ENCODE data around the gene WNT3A. TPM values are rescaled to one million over a fixed set of nuclear protein-coding genes. Genes with fewer than 3 reads are reported as not detected.
A peak's percentile ranks its signal among the peaks of the same experiment; 100 is the strongest.

Gene WNT3A
- total RNA-seq, 1 donor from 2014 or later = 6.0 TPM

DNA sequence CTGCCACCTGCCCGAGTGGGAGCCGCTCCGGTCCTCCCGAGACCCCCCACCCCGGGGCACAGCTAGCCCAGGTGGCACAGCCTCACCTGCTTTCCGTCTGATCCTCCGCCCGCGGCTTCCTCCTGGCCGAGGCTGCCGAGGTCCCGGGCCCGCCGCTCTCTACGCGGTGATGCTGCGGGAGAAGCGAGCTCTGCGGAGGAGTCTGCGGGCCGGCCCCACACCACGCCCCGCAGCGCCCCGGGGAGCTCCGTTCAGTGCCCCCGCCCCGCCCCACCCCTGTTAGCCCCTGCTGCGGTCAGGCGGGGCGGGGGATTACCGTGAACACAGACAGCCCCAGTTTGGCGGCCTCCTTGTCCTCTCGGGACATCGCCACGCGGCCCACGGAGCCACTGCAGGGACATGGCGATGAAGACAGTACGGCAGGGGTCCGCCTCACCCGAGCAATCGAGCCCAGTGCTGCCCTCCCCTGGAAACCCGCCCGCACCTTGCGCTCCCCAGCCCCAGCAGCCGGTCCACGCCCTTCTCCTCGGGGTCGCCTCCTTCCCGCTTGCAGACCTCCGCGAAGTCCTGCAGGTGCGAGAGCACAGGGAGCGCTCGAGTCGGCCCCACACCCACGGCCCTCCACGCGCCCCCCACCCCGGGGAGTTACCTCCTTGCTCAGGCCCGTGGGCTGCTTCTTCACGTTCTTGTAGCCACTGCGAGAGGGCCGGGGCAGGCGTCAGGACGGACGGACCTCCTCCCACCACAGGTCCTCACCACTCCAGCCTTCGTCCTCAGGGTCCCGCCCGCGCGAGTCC, 95.4 kb downstream of the WNT3A start:
- DNase-seq (no peak), ATAC-seq (peak; percentile 43 to 46)
- Histone ChIP-seq H3K4me1 (peaks cover 22% of the 10 kb centered on the region), H3K36me3 (peaks cover 53% of the 10 kb centered on the region), H3K27ac (peak overlapping the region; percentile 88), H3K4me3 (peak overlapping the region; percentile 90), H3K9me3 (no peaks in the 10 kb centered on the region), H3K27me3 (ENCODE audit: low read depth) (no peaks in the 10 kb centered on the region)
- TF ChIP-seq, protein P1, sequence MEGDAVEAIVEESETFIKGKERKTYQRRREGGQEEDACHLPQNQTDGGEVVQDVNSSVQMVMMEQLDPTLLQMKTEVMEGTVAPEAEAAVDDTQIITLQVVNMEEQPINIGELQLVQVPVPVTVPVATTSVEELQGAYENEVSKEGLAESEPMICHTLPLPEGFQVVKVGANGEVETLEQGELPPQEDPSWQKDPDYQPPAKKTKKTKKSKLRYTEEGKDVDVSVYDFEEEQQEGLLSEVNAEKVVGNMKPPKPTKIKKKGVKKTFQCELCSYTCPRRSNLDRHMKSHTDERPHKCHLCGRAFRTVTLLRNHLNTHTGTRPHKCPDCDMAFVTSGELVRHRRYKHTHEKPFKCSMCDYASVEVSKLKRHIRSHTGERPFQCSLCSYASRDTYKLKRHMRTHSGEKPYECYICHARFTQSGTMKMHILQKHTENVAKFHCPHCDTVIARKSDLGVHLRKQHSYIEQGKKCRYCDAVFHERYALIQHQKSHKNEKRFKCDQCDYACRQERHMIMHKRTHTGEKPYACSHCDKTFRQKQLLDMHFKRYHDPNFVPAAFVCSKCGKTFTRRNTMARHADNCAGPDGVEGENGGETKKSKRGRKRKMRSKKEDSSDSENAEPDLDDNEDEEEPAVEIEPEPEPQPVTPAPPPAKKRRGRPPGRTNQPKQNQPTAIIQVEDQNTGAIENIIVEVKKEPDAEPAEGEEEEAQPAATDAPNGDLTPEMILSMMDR (IDR thresholded peaks at IDR 0.05) = peak; percentile 30
- intact Hi-C loops (cut with DNase I) = no loop called here

DNA sequence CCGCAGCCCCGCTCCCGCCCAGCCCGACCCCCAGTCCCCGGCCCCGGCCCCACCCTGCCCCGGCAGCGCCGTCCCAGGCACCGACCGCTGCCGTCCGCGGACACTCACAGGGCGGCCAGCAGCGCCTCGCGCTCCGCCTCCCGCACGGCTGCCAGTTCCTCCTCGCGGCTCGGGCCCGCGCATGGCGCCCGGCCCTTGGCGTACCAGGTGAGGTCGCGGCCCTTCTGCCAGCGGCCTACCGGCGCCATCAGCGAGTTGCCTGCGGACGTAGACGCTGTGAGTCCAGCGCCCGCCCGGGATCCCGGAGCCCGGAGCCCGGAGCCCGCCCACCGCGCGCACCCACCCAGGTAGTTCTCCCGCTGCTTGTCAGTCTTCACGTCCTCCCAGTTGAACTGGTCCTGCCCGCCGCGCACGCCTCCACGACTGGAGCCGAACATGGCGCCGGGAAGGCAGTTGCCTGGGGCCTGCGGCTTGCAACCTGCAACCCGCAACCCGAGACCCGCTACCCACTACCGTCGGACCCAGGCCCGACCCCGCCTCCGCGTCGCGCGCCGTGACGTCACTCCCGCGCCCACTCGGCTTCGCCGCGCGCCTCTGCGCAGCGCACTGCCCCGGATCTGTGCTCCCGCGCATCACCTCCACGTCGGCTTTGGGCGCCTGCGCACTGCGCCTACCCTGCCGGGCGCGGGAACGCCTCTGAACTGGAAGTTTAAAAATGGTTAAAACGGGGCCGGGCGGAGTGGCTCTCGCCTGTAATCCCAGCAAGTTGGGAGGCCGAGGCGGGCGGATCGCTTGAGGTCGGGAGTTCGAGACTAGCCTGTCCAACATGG, 96.2 kb downstream of the WNT3A start, which contains the start of gene C1orf35:
TSS of gene C1orf35 (minus strand) at position 535 of the 830 bp plus-strand sequence. CDS start at position 437, 98 bp downstream.
- H3K4me1 ChIP-seq = peaks cover 27% of the 10 kb centered on the region
- TF ChIP-seq, protein P1 (IDR thresholded peaks at IDR 0.05) = no peak
- DNase-seq (peak; percentile 96), ATAC-seq (peak; percentile 94)
- H3K4me3 ChIP-seq = peak within 1 kb of the TSS; percentile 90
- peak within 1 kb of the TSS; percentile 88 for H3K27ac ChIP-seq
- H3K27me3 ChIP-seq (ENCODE audit: low read depth) = no peaks in the 10 kb centered on the region
- H3K36me3 ChIP-seq = peaks cover 51% of the 10 kb centered on the region
- intact Hi-C loops (cut with DNase I) = no loop called here
- H3K9me3 ChIP-seq = no peaks in the 10 kb centered on the region

DNA sequence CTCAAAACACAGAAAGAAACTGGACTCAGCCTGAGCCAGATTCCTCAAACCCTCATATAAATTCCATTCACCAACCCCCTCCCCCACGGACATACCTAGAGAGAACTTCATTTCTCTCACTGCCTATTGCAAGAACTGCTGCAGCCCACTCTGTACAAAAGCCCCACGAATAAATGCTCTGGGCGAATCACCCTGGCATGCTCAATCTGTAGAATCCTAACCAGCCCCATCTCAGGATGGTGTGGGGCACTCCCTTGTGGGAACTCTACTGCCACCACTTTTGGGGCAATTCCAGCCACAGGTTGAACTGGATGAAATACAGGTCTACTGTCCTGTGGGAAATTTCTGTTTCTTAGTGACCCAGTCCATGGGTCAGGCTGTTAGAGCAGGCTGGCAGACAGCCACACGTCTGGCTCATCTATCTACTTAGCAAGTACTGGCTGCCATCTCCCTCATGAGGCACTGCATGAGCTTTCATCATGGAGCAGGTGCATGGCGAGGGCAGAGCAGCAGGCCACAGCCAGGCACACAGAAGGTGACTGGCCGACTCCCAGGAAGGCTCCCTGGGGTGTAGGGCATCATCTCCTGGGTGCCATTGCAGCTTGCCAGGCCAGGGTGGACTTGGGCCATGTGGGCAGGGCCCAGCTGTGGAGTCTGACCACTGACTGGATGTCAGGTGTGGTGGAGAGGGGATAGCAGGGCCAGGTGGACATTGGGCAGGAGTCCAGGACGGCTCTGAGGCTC, 97.9 kb downstream of the WNT3A start:
- intact Hi-C loops (cut with DNase I) = no loop called here
- Histone ChIP-seq H3K4me3 (no peak overlapping the region), H3K27me3 (ENCODE audit: low read depth) (no peaks in the 10 kb centered on the region), H3K4me1 (peaks cover 35% of the 10 kb centered on the region), H3K36me3 (peaks cover 34% of the 10 kb centered on the region), H3K9me3 (no peaks in the 10 kb centered on the region), H3K27ac (no peak overlapping the region)
- TF ChIP-seq, protein P1 (IDR thresholded peaks at IDR 0.05) = no peak
- no peak for ATAC-seq
- DNase-seq = no peak

DNA sequence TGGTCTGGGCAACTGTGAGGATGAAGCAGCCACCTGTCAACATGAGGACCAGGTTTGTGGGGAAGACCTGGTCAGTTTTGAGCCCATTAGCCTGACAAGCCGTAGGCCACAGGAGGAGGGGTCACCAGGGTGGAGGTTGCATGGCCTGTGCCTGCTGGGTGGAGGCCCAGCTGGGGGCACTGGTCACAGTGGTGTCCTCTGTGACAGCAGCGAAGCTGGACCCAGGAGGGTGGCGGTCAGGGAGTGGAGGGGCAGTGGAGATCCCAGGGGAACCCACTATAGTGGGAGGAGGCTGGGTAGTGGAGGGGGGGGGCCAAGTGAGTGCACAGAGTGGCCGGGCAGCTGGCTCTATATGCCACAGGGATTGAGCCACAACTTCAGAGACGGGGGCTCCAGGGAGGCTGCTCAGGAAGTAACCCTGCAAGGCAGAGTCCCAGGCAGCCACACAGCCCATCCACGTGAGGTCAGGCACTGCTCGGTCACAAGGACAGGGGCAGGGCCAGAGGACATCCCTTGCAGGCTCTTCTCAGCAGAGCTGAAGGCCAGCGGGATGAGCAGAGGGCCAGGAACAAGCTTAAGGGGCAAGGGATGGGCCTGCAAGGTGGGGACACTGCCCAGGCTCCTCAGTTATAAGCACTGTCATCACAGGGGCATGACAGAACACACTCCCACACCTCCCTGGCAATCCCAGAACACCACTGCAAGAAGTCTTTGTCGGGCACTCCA, 98.6 kb downstream of the WNT3A start:
- peaks cover 41% of the 10 kb centered on the region for H3K4me1 ChIP-seq
- intact Hi-C loops (cut with DNase I) = no loop called here
- H3K36me3 ChIP-seq = peaks cover 28% of the 10 kb centered on the region
- H3K9me3 ChIP-seq = no peaks in the 10 kb centered on the region
- ATAC-seq = no peak
- H3K4me3 ChIP-seq = no peak overlapping the region
- H3K27me3 ChIP-seq (ENCODE audit: low read depth) = no peaks in the 10 kb centered on the region
- TF ChIP-seq, protein P1 (IDR thresholded peaks at IDR 0.05) = no peak
- DNase-seq = no peak
- no peak overlapping the region for H3K27ac ChIP-seq
